WI38 (cell line): Measurements from ENCODE around the gene CIB1.
A peak's percentile ranks its signal among the peaks of the same experiment; 100 is the strongest.

Experiments used
- H3K4me3 ChIP-seq: 2 replicates; pipeline ENCODE4 v1.5.1; 2011; ENCODE audit warnings: low read depth, mild to moderate bottlenecking, control low read depth, low read length
- CTCF ChIP-seq: IDR thresholded peaks from 2 replicates; pipeline ENCODE4 v1.5.1; 2012; ENCODE audit warnings: low read depth, mild to moderate bottlenecking, control low read depth, low read length

CIB1 gene

GRCh38 chr15:90222547-90222946 is 11.2 kb downstream of the CIB1 start:
- TF ChIP-seq CTCF, result no peak
- no peak overlapping the region for H3K4me3 ChIP-seq

- H3K4me3 ChIP-seq, result no peak overlapping the region
- TF ChIP-seq CTCF, result peak; percentile 77
Observed at GRCh38 chr15:90221246-90221900, 12.4 kb downstream of the CIB1 start.

GRCh38 chr15:90219421-90220141 is 14.2 kb downstream of the CIB1 start:
- TF ChIP-seq CTCF, result peak; percentile 67

GRCh38 chr15:90217671-90218394 is 15.9 kb downstream of the CIB1 start:
- no peak overlapping the region for H3K4me3 ChIP-seq
- TF ChIP-seq CTCF, result no peak

More at GRCh38 chr15:90219421-90220141, 14.2 kb downstream of the CIB1 start:
- H3K4me3 ChIP-seq, result no peak overlapping the region

- TF ChIP-seq CTCF, result 0 out of 2 replicates have a peak, but pooled peaks have one; percentile 6
- H3K4me3 ChIP-seq, result no peak overlapping the region
Observed at GRCh38 chr15:90214553-90215196, 19.1 kb downstream of the CIB1 start.

GRCh38 chr15:90213818-90214204 is 19.9 kb downstream of the CIB1 start:
- H3K4me3 ChIP-seq, result no peak overlapping the region
- TF ChIP-seq CTCF, result no peak
